GM10248 (cell line): Measurements from ENCODE around the gene WAC.
"Not testable (repeated sequence)": the region's sequence is repeated elsewhere in the genome, so short reads cannot be mapped to it uniquely, and the experiment has no call there.

ENCODE experiments used
- CTCF ChIA-PET: fragments of 300-600 bp; sonication (Branson Sonifier 250); formaldehyde crosslinking; extraction: SDS; loops from one replicate; lab custom pipeline; 2021; ENCODE audit warnings: antibody characterized with exemption; lab: Yijun Ruan, JAX
- POLR2A ChIA-PET: fragments of 350-650 bp; sonication (Branson Sonifier 250); formaldehyde crosslinking; extraction: SDS; loops from one replicate; lab custom pipeline; 2020; ENCODE audit warnings: antibody characterized with exemption; lab: Yijun Ruan, JAX
- DNase-seq: peaks from one replicate; pipeline ENCODE4 v3.0.0; 2012; ENCODE audit errors: extremely low spot score
- CTCF ChIP-seq: IDR thresholded peaks from 2 replicates; pipeline ENCODE4 v1.5.1; 2012; ENCODE audit warnings: mild to moderate bottlenecking, low read depth; ENCODE audit errors: extremely low read depth, missing control alignments, control extremely low read depth

WAC gene

DNA sequence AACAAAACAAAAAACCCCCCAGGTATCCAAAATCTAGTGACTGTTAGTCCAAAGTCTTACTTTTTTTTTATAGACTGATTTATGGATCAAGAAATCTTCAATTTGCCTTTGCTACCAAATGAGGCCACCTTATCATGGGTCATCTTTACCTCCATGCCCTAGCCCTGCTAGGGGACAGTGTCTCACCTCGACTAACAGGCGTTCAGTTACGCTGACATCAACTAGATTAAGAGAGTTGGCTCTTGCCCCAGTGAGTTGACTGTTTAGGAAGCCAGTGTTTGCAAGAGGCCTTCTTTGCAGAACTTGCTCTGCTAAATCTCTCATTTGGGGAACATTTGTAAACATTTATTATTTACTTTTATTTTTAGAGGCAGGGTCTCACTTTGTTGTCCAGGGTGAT, 36.9 kb upstream of the WAC start:
- CTCF ChIA-PET = interaction anchor here (0.9 kb wide), 1 partner anchor 11 kb away, joined by 3 read pairs; no protein-coding TSS in a partner anchor
- DNase-seq = no peak
- POLR2A ChIA-PET = no interaction called here
- TF ChIP-seq CTCF = no peak

GRCh38 chr10:28496481-28496961, 36.4 kb upstream of the WAC start:
- no peak for TF ChIP-seq CTCF
- CTCF ChIA-PET = interaction anchor here (0.9 kb wide), 1 partner anchor 11 kb away, joined by 3 read pairs; no protein-coding TSS in a partner anchor
- POLR2A ChIA-PET = no interaction called here
- DNase-seq = no peak

DNA sequence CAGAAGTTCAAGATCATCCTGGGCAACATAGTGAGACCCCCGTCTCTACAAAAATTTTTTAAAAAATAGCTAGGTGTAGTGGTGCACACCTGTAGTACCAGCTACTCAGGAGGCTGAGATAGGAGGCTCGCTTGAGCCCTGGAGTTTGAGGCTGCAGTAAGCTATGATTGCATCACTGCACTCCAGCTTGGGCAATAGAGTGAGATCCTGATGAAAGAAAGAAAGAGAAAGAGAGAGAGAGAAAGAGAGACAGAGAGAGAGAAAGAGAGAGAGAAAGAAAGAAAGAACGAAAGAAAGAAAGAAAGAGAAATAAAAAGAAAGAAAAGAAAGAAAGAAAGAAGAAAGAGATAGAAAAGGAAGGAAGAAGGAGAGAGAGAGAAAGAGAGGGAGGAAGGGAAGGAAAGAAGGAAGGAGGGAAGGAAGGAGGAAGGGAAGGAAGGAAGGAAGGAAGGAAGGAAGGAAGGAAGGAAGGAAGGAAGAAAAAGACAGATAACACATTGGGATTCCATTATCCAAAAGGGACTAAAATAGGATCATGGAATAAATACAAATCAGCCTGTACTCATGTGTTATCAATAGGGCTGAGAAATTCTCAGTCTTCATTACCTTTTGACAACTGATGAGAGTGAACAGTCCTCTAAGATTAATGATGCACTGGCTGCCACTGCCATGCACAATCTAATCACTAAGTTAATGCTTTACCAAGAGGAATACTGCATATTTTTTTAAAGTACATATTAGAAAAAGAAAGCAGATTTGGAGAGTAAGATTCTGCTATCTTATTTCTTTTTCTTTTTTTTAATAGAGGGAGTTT, 35.4 kb upstream of the WAC start:
- CTCF ChIA-PET = interaction anchor here (1.0 kb wide), 1 partner anchor 8 kb away, joined by 4 read pairs; no protein-coding TSS in a partner anchor
- TF ChIP-seq CTCF = no peak
- POLR2A ChIA-PET = no interaction called here

DNA sequence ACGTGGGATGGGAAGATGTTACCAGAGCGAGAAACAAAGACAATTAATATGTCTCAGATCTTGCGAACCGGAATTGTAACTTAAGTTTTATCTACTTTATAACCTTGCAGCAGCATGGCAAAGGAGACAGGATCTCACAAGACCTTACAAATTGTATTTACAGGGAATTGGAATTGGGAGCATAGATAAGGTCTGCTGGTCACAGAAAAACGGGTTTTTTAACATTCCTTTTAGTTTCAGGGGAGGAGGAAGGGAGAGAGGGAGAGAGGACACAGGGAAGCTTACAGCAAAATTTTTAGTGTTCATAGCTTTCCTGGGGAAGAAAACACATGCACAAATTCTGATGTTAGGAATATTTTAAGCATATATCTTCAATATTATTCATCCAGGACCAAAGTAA, 32.7 kb upstream of the WAC start:
- DNase-seq, POLR2A ChIA-PET: not testable (repeated sequence)
- CTCF ChIA-PET = interaction anchor here (1.3 kb wide), 1 partner anchor 13 kb away, joined by 3 read pairs; no protein-coding TSS in a partner anchor

More for the DNA sequence above, 35.4 kb upstream of the WAC start:
- no peak for DNase-seq

- ChIA-PET POLR2A (no interaction called here), CTCF (interaction anchor here (0.7 to 1.7 kb wide), 2 partner anchors 10 to 16 kb away, joined by 3 read pairs; no protein-coding TSS in a partner anchor)
- TF ChIP-seq CTCF = no peak
- DNase-seq = no peak
Measured at GRCh38 chr10:28503114-28503513, 29.8 kb upstream of the WAC start.

- DNase-seq = no peak
- CTCF ChIA-PET = interaction anchor here (1.2 kb wide), 1 partner anchor 123 kb away, joined by 3 read pairs; no protein-coding TSS in a partner anchor
- POLR2A ChIA-PET = no interaction called here
- TF ChIP-seq CTCF = no peak
Measured at GRCh38 chr10:28505359-28505959, 27.5 kb upstream of the WAC start.

DNA sequence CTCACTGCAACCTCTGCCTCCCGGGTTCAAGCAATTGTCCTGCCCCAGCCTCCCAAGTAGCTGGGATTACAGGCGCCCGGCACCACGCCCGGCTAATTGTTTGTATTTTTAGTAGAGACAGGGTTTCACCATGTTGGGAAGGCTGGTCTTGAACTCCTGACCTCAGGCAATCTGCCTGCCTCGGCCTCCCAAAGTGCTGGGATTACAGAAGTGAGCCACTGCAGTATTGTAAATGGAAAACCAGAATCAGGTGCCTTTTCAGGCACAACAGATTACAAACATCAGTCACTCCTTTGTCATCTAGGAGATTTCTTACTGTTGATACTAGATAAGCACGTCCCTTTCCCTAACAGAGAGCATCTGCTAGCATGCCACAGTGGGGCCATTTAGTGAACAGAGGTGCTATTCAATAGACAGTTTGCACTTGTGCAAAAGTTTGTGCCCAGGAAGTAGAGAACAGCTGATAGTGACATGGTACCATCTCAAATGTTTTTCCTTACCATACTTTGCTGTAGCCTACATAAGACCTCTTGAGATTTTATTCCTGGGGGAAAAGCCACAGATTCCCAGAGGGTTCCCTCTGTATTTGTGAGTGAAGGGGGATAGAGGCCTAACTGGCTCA, 24.5 kb upstream of the WAC start:
- no peak for DNase-seq
- CTCF ChIA-PET = no interaction called here
- POLR2A ChIA-PET = no interaction called here
- TF ChIP-seq CTCF = no peak
